ENCODE results near the gene ITPKB. TPM values are rescaled to one million over a fixed set of nuclear protein-coding genes. Genes with fewer than 3 reads are reported as not detected.

Gene ITPKB
- total RNA-seq, 2 donors from 2014 or later: 13.0 to 21.1 TPM

- Histone ChIP-seq H3K27me3 (no peaks in the 10 kb centered on the region), H3K9me3 (no peaks in the 10 kb centered on the region), H3K36me3 (replicated peaks in 1 of 2; ENCODE audit: insufficient read depth in 1 of 2, low read depth in 2 of 2) (no peaks in the 10 kb centered on the region), H3K27ac (no peak overlapping the region), H3K4me1 (peaks cover 6% of the 10 kb centered on the region), H3K4me3 (no peak overlapping the region)
- WGBS, 2 donors: 88 to 94% methylated on average over 7 to 11 of the region's 11 CpGs
- DNase-seq (no peak), ATAC-seq (no peak)
- intact Hi-C loops (cut with DNase I): no loop called here
- TF ChIP-seq CTCF (IDR thresholded peaks at IDR 0.05) (no peak), POLR2A (IDR thresholded peaks at IDR 0.05) (no peak)
Observed at GRCh38 chr1:226627924-226628611, 111.0 kb downstream of the ITPKB start.

- 73 to 82% methylated on average over 6 of the region's 6 CpGs for WGBS, 2 donors
- no peak for ATAC-seq
- H3K4me3 ChIP-seq: no peak overlapping the region
- H3K9me3 ChIP-seq: no peaks in the 10 kb centered on the region
- H3K36me3 ChIP-seq (replicated peaks in 1 of 2; ENCODE audit: insufficient read depth in 1 of 2, low read depth in 2 of 2): no peaks in the 10 kb centered on the region
- DNase-seq: no peak
- TF ChIP-seq CTCF (IDR thresholded peaks at IDR 0.05): no peak
- TF ChIP-seq POLR2A (IDR thresholded peaks at IDR 0.05): no peak
- intact Hi-C loops (cut with DNase I): no loop called here
- no peak overlapping the region for H3K27ac ChIP-seq
- no peaks in the 10 kb centered on the region for H3K27me3 ChIP-seq
- peaks cover 6% of the 10 kb centered on the region for H3K4me1 ChIP-seq
Observed at GRCh38 chr1:226627050-226627755, 111.9 kb downstream of the ITPKB start.

- WGBS, 2 donors: 0 to 4% methylated on average over 2 to 11 of the region's 11 CpGs
- Histone ChIP-seq H3K4me3 (no peak overlapping the region), H3K36me3 (replicated peaks in 1 of 2; ENCODE audit: insufficient read depth in 1 of 2, low read depth in 2 of 2) (no peaks in the 10 kb centered on the region), H3K4me1 (peaks cover 6% of the 10 kb centered on the region), H3K27me3 (no peaks in the 10 kb centered on the region), H3K27ac (no peak overlapping the region), H3K9me3 (no peaks in the 10 kb centered on the region)
- ATAC-seq (peak; percentile 86), DNase-seq (peak; percentile 70 to 80 (median 74))
- TF ChIP-seq POLR2A (IDR thresholded peaks at IDR 0.05): no peak
- peak; percentile 81 to 94 (median 85) for TF ChIP-seq CTCF (IDR thresholded peaks at IDR 0.05)
- intact Hi-C loops (cut with DNase I): no loop called here
Observed at GRCh38 chr1:226626577-226626956, 112.5 kb downstream of the ITPKB start.

GRCh38 chr1:226625832-226626576, 113.1 kb downstream of the ITPKB start:
- ATAC-seq: peak; percentile 17
- no peak overlapping the region for H3K4me3 ChIP-seq
- peak in 1 of 4 donors; percentile 8 for DNase-seq

More at GRCh38 chr1:226625832-226626576, 113.1 kb downstream of the ITPKB start:
- 60 to 68% methylated on average over 10 of the region's 10 CpGs for WGBS, 2 donors
- no peak for TF ChIP-seq CTCF (IDR thresholded peaks at IDR 0.05)
- no peak for TF ChIP-seq POLR2A (IDR thresholded peaks at IDR 0.05)
- Histone ChIP-seq H3K27ac (no peak overlapping the region), H3K27me3 (no peaks in the 10 kb centered on the region), H3K4me1 (peaks cover 6% of the 10 kb centered on the region), H3K36me3 (replicated peaks in 1 of 2; ENCODE audit: insufficient read depth in 1 of 2, low read depth in 2 of 2) (no peaks in the 10 kb centered on the region), H3K9me3 (no peaks in the 10 kb centered on the region)
- intact Hi-C loops (cut with DNase I): no loop called here
